Activated naive CD4-positive, alpha-beta T cell (primary cell): Measurements from ENCODE around the gene MAP4.
"Not testable (repeated sequence)": the region's sequence is repeated elsewhere in the genome, so short reads cannot be mapped to it uniquely, and the experiment has no call there.

Experiments
- DNase-seq, 4 experiments: peaks; one replicate each; lab custom pipeline; 2025; lab: John Stamatoyannopoulos, UW

MAP4 gene

DNA sequence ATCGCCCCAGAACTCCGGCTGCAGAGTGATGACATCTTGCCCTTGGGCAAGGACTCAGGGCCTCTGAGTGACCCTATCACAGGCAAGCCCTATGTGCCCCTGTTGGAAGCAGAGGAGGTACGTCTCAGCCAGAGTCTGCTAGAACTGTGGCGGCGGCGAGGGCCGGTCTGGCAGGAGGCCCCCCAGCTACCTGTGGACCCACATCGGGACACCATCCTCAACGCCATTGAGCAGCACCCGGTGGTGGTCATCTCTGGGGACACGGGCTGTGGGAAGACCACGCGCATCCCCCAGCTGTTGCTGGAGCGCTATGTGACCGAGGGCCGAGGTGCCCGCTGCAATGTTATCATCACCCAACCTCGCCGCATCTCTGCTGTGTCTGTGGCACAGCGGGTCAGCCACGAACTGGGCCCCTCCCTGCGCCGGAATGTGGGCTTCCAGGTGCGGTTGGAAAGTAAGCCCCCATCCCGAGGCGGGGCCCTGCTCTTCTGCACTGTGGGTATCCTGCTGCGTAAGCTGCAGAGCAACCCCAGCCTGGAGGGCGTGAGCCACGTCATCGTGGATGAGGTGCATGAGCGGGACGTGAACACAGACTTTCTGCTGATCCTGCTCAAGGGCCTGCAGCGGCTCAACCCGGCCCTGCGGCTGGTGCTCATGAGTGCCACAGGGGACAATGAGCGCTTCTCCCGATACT lies 169.9 kb downstream of the MAP4 start:
- no peak for DNase-seq

DNA sequence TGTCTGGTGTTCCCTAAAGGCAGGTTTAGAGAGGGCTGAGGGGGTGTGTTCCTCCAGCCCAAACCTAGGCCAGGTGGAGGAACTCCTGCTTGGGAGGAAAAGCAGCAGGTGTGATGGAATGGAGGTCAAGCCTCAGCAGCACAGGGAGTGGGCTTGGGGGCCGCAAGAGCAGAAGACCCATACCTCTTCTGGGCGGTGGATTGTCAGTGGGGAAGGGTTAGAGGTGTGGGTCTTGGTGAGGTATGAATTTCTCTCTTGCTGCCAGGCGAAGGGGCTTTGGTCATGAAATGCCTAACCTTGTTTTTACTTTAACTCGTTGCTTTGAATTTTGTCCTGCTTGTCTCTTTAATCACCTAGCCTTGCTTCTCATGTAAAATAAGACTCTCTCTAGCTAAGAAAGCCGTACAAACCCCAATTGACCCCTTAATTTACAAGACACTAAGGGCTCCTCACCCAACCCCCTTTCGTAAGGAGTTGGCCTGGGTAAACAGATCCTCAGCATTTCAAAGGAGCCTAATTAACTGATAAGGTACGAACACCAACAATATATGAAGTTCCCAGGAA lies 174.3 kb downstream of the MAP4 start:
- DNase-seq, result no peak

DNA sequence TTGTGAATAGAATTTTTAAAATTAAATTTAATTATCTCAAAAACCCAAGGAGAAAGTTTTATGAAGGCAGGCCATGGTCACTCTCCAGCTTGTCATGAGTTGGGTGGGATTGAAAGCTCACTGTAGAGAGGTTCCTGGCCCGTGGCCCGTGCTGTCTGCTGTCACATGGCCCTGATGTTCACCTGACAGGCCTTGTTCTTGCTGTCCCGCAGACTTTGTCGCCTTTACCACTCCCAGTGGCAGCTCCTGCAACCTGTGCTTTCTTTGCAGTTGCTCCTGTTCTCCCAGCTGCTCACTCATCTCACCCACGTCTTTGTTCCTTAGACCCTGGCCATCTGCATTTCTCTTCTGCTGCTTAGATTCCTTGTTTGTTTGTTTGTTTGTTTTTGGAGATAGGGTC lies 177.7 kb downstream of the MAP4 start:
- DNase-seq, result no peak

DNA sequence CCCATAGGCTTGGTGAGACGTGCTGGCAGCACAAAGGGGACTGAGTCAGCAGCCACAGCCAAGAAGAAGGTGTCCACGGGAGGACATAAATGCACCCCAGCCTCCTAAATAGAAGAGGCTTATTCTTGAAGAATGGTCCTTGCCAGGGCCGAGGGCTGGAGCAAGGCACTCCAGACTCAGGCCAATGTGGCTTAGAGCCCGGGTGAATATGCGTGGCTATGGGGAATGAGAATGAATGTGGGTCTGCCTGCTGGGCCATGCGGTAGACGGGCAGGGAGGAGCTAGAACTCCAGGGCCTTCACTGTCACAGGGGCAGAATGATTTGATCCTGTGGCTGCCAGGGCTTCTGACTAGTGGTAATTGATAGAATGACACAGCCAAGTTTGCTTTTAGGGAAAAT lies 179.2 kb downstream of the MAP4 start:
- no peak for DNase-seq

DNA sequence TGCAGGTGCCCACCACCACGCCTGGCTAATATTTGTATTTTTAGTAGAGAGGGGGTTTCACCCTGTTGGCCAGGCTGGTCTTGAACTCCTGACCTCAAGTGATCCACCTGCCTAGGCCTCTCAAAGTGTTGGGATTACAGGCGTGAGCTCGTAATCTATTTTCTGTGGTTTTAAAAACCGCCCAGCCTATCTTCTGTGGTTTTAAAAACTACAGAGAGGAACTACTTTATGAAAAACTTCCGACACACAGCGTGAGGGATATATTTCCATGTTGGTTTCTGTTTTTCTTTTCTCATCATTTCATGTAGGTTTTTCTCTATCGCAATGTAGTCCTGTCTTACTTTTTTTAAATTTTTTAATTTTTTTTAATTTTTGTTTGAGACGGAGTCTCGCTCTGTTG lies 186.7 kb downstream of the MAP4 start:
- DNase-seq, result not testable (repeated sequence)

DNA sequence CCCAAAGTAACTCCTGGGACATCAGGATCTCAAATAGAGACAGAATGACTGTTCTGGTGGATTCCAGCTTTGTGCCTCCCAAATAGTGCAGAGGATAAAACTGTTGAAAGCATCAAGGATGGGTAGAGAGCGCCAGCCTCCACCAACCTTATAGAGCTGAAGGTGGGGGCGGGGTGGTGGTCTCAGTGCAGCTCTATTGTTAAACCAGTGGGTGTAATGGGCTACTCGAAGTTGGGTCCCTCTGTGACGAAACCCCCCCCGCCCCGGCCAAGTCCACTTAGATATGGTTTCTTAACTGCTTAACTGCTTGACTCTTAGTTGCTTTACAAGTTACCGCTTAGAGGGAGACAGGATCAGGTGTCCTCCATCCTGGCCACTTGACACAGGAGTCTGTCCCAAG lies 190.6 kb downstream of the MAP4 start:
- DNase-seq, result no peak

DNA sequence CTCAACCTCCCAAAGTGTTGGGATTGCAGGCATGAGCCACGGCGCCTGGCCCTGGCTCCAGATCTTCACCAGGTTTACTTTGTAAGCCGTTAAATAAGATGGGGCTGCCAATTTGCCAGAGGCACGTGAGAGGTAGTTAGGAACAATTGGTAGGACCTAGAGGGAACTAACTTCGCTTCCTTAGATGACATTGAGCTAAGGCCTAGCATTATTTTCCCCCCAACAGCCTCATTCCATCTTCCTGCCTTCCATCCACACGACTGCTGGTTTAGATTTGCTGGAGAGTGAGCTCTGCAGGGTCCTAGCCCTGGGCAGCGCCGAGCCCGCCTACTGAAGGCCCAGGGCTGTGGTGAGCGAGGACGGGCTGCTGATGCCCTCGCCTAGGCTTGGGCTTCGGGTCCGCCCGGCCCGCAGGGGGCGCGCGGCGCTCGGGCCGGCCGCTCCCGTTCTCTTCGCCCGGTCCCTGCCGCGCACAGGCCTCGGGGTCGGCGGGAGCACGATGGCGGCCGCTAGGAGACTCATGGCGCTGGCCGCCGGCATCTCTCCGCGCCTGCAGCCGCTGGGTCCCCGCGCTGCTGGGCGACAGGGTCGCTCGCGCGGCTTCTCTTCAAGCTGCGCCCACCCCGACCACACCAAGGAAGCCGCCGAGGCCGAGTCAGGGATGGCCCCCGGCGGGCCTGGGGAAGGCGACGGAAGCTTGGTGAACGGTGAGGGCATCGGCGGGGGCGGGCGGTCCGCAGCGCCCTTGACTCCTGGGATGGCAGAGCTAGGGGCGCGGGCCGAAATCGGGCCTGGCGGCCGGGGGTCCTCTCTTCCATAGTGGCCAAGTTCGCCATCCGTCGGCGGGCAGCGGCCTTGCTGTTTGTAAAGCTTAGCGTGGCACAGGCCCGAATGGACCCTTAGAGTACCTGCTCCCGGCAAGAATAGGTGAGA lies 191.4 kb downstream of the MAP4 start:
- peak; percentile 38 to 74 (median 41) for DNase-seq

DNA sequence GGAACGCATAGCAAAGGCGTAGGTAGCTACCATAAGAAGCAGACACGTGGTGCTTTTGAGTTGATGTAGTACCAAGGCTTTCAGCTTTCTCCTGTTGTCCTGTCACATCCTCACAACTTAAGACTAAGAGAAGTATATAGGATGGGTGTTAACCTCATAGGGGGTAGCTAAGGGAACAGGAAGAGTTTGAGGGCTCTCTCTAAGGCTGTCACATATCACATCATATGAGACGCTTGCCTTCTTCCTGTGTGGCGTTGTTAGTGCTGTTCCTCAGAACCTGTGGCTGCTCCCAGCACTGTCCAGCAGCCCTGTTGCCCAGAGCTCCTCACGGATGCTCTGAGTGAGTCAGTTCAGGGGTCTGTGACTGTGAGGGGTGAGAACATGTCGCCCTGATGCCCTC lies 198.6 kb downstream of the MAP4 start:
- no peak for DNase-seq

DNA sequence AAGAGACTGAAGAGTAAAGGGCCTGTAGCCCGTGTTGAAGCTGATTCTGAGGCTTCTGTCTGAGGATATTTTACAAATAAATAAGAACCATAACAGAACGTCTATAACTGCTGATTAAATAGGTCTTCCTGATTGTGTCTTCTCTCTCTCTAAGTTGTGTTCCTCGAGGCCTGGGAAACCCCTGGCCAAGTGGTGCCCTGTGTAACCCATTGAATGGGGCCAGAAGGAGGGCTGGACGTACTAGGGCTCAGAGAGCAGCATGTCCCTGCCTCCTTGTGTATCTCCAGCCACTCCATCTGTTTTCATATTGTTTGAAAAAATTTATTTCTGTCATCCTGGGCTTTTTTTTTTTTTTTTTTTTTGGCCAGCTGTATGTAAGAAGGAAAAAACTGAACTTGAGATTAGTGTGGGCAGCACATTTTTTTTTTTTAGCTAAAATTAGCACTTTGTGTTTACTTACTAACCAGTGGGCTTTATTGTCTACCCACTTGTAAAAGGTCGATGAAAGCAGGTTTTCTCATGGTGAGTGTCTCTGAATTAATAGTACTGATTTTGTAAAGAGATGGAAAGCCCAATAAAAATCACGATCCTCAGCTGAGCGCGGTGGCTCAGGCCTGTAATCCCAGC lies 202.6 kb downstream of the MAP4 start:
- DNase-seq, result no peak

DNA sequence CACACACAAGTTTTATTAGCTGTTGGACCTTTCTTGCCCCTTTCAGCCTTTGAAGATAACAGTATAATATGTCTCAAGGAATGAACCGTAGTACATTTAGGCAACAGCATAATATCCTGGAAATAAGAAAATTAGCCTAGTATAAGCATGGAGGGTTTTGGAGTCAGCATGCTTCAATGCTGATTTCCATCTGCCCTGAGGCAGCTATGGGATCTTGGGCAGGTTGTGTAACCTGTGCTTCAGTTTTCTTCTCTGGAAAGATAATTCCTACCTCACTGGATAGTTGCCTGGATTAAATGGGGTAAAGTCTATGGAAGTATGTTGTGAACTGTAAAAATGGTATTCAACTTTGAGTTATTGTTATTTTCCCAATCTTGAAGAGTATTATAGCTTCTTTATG lies 211.6 kb downstream of the MAP4 start:
- no peak for DNase-seq

DNA sequence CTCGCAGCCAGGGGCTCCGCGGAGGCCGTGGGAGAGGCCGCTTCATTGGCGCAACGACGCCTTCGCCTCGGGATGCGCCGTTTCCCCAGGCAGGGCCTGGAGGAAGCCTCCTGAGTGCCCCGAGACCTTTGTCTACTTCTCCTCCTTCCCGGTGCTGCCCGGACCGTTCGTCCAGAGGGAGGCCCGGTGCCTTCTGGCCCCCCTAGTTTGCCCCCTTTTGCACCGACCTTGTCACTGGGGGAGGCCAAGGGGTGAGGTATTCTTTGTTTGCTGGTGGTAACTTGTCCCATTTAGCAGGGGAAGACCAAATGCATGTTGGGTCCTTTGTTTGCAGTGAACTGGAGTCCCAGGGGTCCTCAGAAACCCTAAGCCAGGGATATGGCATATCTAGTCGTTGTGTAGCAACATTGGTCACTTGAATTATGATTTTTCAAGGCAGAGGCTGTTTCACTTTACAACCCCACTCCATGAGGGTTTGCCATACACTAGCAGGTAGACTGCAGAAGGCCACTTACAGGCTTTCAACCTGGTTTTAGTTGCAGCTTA lies 212.7 kb downstream of the MAP4 start:
- DNase-seq, result no peak

DNA sequence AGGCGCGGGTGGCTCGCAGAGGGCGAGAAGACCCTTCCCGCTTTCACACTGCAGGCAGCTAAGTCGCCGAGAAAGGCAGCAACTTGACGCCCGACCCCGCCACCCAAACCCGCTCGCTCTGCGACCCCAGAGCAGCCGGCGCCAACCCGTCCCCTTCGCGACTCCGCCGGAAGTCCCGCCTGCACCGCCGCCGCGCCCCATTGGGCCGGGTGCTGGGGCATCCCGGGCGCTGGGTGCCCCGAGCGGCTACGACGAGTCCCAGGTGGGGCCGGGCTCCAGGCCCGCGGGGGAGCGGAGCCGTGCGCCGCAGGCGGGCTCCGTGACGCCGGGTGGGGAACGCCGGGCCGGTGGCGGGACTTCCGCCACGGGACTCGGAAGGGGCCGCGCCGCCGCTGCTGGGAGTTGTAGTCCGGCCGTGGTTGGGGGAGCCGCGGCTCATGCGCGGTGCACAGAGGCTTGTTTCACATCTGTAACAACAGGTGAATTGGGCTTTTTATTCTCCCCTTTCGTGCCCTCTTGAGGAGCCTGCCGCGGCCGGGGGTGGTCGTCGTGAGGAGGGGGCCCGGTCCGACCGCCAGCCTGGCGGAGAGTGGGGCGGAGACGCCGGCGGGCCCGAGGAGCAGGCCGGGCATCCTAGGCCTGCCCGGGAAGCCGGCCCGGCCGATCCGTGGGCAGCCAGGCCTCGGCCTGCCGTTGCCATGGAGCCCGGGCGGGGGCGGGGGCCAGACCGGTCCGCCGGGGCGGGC lies 213.3 kb downstream of the MAP4 start, which contains the start of gene DHX30:
Gene DHX30 (plus strand): TSS at position 405 of the 746 bp plus-strand sequence. CDS start 7,546 bp downstream, outside the sequence.
- DNase-seq, result peak; percentile 49 to 76 (median 64)
